Small intestine (tissue), 7 donors: ENCODE data around the gene MYOC. TPM values are rescaled to one million over a fixed set of nuclear protein-coding genes. Genes with fewer than 3 reads are reported as not detected.
A peak's percentile ranks its signal among the peaks of the same experiment; 100 is the strongest.
"Not testable (repeated sequence)": the region's sequence is repeated elsewhere in the genome, so short reads cannot be mapped to it uniquely, and the experiment has no call there.

Source experiments
- DNase-seq, 2 donors: peaks; one replicate each; pipeline versions ENCODE4 v3.0.0 to v3.0.0-alpha.2; 2013
- FAIRE-seq: peaks from 2 replicates; lab custom pipeline; 2012; peaks lifted over from hg19 to GRCh38; lab: Jason Lieb, UNC
- H3K27ac ChIP-seq, 3 donors: one replicate each; pipeline ENCODE4 v1.5.1; 2013; ENCODE audit warnings: low read length in 2 of 3, mild to moderate bottlenecking in 2 of 3, control low read depth in 1 of 3, inconsistent platforms in 1 of 3, low read depth in 1 of 3, moderate library complexity in 1 of 3
- H3K27me3 ChIP-seq, 3 donors: one replicate each; pipeline ENCODE4 v1.6.1; 2013; ENCODE audit warnings: low read length in 3 of 3, inconsistent platforms in 1 of 3; ENCODE audit not compliant: control insufficient read depth in 3 of 3, insufficient read depth in 3 of 3
- H3K36me3 ChIP-seq, 3 donors: one replicate each; pipeline ENCODE4 v1.6.1; 2013; ENCODE audit warnings: low read length in 3 of 3, inconsistent platforms in 1 of 3, low read depth in 1 of 3, mild to moderate bottlenecking in 1 of 3, moderate library complexity in 1 of 3; ENCODE audit not compliant: control insufficient read depth in 3 of 3, insufficient read depth in 2 of 3
- H3K4me1 ChIP-seq, 3 donors: one replicate each; pipeline ENCODE4 v1.6.1; 2013; ENCODE audit warnings: low read length in 2 of 3, inconsistent platforms in 1 of 3, low read depth in 1 of 3, mild to moderate bottlenecking in 1 of 3, moderate library complexity in 1 of 3; ENCODE audit not compliant: control insufficient read depth in 3 of 3, insufficient read depth in 2 of 3
- H3K4me3 ChIP-seq, 3 donors: one replicate each; pipeline ENCODE4 v1.5.1; 2013; ENCODE audit warnings: low read length in 3 of 3, control low read depth in 1 of 3, inconsistent platforms in 1 of 3, low read depth in 1 of 3, mild to moderate bottlenecking in 1 of 3, moderate library complexity in 1 of 3
- H3K9me3 ChIP-seq, 2 donors: one replicate each; pipeline ENCODE4 v1.6.1; 2013; ENCODE audit warnings: low read depth in 1 of 2, low read length in 1 of 2; ENCODE audit not compliant: control insufficient read depth in 2 of 2, insufficient read depth in 1 of 2
- WGBS, 3 donors: extraction: QIAGEN DNeasy Blood & Tissue Kit; methylation state at CpG; one replicate each; pipeline ENCODE4 v1.1.7; 2013; 5-methylcytosine and 5-hydroxymethylcytosine counted together
- polyA plus RNA-seq, 4 donors: library from polyadenylated mRNA; stranded (reverse) in 3 of 4; unstranded in 1 of 4; fragments of 200-250 nt in 3 of 4; fragments of 120-200 nt in 1 of 4; gene quantifications; one replicate each; pipeline versions ENCODE4 v1.2.1 to v1.2.3, GENCODE V29; 2013
- donor health status: healthy with polysubstance abuse.
- donor health status: control.
- donor health status: control.
- donor health status: Bipolar disorder and iron deficiency.
- donor health status: healthy.

Gene MYOC
- polyA plus RNA-seq, 4 donors: 0.04 to 2.0 TPM; not detected in 2

DNA sequence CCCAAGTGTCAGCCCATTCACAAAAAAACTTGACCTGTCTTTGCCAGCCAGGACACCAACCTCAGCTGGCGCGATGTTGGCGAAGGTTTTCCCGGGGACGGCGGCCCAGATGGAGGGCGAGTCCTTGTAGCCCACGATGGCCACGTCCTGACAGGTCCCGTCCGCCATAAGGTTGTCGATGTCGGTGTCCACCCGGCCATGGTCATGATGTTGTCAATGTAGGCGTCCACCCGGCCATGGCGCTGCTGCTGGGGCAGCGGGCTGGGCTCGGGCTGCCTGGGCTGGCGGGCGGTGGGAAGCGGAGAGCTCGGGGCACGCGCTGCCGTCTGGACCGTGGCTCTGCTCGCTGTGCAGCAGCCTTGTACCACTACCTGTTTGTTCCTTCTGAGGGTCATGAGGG, 18.3 kb upstream of the MYOC start:
- Histone ChIP-seq H3K27me3 (no peaks in the 10 kb centered on the region), H3K9me3 (no peaks in the 10 kb centered on the region), H3K4me3 (no peak overlapping the region), H3K4me1 (no peaks in the 10 kb centered on the region), H3K36me3 (no peaks in the 10 kb centered on the region), H3K27ac (no peak overlapping the region)
- FAIRE-seq (no peak), DNase-seq (no peak)
- 96 to 99% (median 97%) methylated on average over 28 of the region's 28 CpGs for WGBS, 3 donors

DNA sequence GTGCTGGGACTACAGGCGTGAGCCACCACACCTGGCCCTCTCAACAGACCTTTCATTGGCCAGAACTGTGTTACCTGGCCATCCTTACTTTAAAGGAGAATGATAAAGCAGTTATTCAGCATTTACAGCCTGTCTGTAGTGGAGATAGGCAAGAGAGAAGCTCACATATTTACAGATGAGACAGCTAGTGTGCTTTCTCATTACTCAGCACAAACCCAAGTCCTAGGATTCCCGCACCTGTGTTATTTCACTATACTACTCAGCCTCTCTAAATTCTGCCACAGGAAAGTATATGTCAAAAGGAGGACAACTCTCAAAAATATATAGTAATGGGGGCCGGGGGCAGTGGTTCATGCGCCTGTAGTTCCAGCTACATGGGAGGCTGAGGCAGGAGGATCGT, 15.9 kb upstream of the MYOC start:
- no peak overlapping the region for H3K4me3 ChIP-seq
- H3K27ac ChIP-seq: no peak overlapping the region
- H3K36me3 ChIP-seq: no peaks in the 10 kb centered on the region
- H3K27me3 ChIP-seq: no peaks in the 10 kb centered on the region
- WGBS, 3 donors: 90 to 94% (median 92%) methylated on average over 5 of the region's 5 CpGs
- H3K9me3 ChIP-seq: no peaks in the 10 kb centered on the region
- H3K4me1 ChIP-seq: no peaks in the 10 kb centered on the region
- no peak for DNase-seq
- no peak for FAIRE-seq

DNA sequence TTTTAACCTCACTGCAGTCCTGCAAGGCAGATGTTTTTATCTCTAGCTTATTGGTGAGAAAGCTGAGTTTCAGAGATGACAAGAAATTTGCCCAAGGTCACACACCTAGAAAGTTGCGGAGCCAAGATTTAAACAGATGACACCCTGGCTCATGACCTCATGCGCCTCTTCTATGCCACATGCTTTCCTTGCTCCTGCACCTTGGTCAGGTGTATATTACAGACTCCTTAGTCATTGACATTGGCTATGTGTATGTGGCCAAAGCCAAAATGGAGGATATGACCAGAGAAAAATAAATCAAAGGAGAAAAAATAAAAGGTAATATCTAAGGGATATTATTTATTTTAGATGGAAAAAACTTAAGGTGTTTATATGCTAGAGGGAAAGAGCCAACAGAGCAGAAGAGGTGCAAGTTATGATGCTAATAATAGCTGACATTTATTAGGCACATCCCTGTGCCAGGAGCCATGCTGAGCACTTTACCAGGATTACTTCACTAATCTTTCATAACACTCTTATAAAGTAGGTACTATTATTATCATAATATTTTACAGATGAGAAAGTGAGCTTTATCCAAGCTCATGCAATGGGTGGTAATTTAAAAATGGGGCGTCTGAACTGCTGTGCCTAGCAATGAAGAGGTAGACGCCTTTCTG, 13.8 kb upstream of the MYOC start:
- H3K27ac ChIP-seq: no peak overlapping the region

DNA sequence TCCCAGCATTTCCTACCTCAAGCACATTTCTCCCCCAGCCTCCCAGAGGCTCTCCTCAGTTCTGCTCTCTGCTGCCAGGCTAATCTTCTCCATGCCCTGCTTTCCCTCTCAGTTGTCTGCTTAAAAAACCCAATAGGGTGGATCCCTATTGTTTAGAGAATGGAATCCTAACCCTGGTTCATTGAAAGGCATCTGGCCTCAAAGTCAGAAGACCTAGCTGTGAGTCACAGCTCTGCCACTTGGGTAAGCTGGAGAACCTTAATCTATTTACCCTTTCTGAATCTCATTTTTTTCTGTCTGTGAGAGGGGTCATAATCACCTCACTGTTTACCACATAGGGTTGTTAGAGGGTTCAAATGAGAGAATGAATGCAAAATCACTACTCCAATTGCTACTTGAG, 12.5 kb upstream of the MYOC start:
- no peak for FAIRE-seq
- Histone ChIP-seq H3K4me1 (no peaks in the 10 kb centered on the region), H3K4me3 (no peak overlapping the region), H3K36me3 (no peaks in the 10 kb centered on the region), H3K27ac (no peak overlapping the region), H3K9me3 (no peaks in the 10 kb centered on the region), H3K27me3 (no peaks in the 10 kb centered on the region)
- DNase-seq: no peak

More for the DNA sequence above, 13.8 kb upstream of the MYOC start:
- Histone ChIP-seq H3K9me3 (no peaks in the 10 kb centered on the region), H3K4me1 (no peaks in the 10 kb centered on the region), H3K27me3 (no peaks in the 10 kb centered on the region), H3K4me3 (no peak overlapping the region), H3K36me3 (no peaks in the 10 kb centered on the region)
- FAIRE-seq (no peak), DNase-seq (no peak)
- 81 to 83% (median 82%) methylated on average over 4 of the region's 4 CpGs for WGBS, 3 donors

DNA sequence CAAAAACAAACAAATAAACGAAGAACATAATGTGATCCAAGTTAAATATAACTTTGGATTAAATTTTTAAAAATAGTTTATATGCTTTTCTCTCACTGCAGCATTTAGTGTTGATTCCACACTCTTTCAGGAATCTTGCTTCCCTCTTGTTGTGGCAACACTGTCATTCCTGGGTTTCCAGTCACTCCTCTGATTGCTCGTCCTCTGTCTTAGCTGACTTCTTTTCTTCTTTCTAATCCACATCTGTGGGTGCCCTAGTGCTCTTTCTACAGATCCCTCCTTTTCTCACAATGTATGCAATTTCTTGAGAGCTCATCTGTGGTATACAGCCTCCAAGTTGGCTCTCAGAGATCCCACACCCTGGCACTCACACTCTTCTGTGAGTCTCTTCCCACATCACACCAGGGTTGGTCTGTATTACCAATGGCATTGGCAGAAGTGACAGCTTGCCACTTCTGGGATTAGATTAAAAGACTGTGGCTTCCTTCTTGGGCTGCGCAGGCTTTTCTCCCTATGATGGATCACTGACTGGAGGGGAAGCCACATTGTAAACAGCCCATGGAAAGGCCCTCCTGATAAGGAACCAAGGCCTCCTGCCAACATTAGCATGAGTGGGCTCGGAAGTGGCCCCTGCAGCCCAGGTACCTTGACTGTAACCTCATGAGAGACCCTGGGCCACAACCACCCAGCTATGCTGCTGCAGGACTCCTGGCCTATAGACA, 11.5 kb upstream of the MYOC start:
- Histone ChIP-seq H3K9me3 (no peaks in the 10 kb centered on the region), H3K4me1 (no peaks in the 10 kb centered on the region), H3K27me3 (no peaks in the 10 kb centered on the region), H3K27ac (no peak overlapping the region), H3K36me3 (no peaks in the 10 kb centered on the region), H3K4me3 (no peak overlapping the region)
- WGBS, 3 donors: 62 to 74% (median 67%) methylated on average over 4 of the region's 4 CpGs
- no peak for DNase-seq
- FAIRE-seq: no peak

DNA sequence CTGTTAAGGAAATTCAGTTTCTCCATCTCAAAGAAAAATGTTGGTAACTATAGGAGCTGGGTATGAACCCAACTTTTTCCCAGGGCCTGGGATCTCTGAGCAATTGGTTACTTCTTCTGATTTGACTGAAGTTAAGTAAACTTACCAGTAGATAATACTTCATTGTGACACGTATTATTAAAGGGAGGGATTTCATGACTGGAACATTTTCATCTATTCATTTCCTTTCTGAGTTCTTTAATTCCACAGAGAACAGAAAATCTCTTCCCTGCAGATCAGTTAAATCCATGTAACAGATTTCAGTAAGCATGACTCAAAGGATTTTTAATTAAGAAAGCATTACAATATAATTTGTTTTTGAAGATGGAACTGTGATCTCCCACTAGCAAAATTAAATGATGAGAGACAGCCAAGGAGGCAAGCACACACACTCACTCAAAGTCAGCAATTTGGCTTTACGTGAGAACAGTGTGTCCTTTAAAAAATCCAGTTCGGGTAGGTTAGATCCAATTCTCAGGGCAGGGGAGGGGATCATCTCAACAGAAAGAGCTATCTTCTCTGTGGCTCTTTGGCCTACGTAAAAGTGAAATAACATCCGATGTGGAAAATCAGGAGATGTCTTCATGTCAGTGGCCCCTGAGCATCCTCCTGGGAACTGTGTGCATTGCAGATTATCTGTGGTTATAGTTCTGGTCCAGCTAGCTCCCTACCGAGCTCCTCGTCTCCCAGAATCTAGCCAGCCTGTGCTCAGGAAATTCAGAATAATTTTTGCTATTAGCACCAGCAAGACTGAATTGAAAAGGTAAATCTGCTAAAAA, 10.8 kb upstream of the MYOC start:
- no peaks in the 10 kb centered on the region for H3K27me3 ChIP-seq
- no peaks in the 10 kb centered on the region for H3K36me3 ChIP-seq
- FAIRE-seq (no peak), DNase-seq (no peak)
- WGBS, 3 donors: 74 to 85% (median 84%) methylated on average over 7 of the region's 7 CpGs
- H3K9me3 ChIP-seq: no peaks in the 10 kb centered on the region
- H3K4me3 ChIP-seq: no peak overlapping the region
- no peaks in the 10 kb centered on the region for H3K4me1 ChIP-seq
- no peak overlapping the region for H3K27ac ChIP-seq

DNA sequence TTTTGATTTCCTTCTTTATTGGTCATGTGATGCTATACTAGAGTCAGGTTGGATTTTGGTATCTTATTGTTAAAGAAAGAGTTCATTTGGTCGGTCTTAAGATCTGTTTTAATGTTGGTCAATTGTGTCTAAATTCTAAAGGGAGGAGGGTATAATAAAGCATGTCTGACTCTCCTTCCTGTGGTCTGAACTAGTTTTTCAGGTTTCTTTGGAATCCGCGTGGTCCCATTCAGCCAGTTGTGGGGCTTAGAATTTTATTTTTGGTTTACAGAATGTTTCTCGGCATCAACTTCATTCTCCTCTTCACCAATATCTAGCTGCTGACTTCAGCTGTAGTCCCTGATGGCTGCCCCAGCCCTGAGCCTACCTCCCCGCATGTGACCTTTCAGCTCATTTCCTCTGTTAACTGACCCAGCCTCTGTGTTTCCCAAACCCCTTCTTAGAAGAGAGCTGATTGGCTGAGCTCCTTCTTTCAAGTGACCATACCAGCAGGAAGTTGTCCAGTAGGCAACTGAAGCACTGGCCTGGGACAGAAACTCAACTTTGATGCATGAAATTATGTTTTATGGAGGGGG, 8.7 kb upstream of the MYOC start:
- H3K4me1 ChIP-seq: no peaks in the 10 kb centered on the region
- H3K36me3 ChIP-seq: no peaks in the 10 kb centered on the region
- 85 to 92% (median 90%) methylated on average over 5 of the region's 5 CpGs for WGBS, 3 donors
- H3K9me3 ChIP-seq: no peaks in the 10 kb centered on the region
- H3K4me3 ChIP-seq: no peak overlapping the region
- H3K27me3 ChIP-seq: no peaks in the 10 kb centered on the region
- FAIRE-seq (no peak), DNase-seq (no peak)
- no peak overlapping the region for H3K27ac ChIP-seq

DNA sequence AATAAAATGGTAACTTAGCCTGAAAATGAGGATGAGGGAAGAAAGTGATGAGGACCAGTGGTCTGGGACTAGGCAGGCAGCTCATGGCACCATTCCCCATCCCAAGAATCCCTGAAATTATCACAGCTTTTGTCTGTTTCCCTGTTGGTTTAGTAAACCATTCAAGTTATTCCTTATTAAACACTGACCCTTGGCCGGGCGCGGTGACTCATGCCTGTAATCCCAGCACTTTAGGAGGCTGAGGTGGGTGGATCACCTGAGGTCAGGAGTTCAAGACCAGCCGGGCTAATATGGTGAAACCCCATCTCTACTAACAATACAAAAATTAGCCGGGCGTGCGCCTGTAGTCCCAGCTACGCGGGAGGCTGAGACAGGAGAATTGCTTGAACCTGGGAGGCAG, 3.7 kb upstream of the MYOC start:
- not testable (repeated sequence) for H3K4me1 ChIP-seq, H3K27ac ChIP-seq, H3K4me3 ChIP-seq, H3K9me3 ChIP-seq, H3K36me3 ChIP-seq, FAIRE-seq
- WGBS, 3 donors: 34 to 79% (median 56%) methylated on average over 9 of the region's 9 CpGs
- peak; percentile 31 to 64 for DNase-seq
- H3K27me3 ChIP-seq: peaks cover 0 to 12% (median 0%) of the 10 kb centered on the region in 3 donors
